SK-N-SH (cell line): ENCODE results near the gene STC2. TPM values are rescaled to one million over a fixed set of nuclear protein-coding genes. Genes with fewer than 3 reads are reported as not detected.

Source experiments
- CTCF ChIA-PET: fragments of 300-600, 350-600 bp; formaldehyde crosslinking; extraction: SDS; loops from one replicate; lab custom pipeline; 2021; lab: Yijun Ruan, JAX
- POLR2A ChIA-PET: fragments of 350-600 bp; sonication (Branson Sonifier 250); formaldehyde crosslinking; extraction: SDS; loops from one replicate; lab custom pipeline; 2020; ENCODE audit warnings: antibody characterized with exemption, inconsistent platforms; lab: Yijun Ruan, JAX
- DNase-seq: peaks from one replicate; pipeline ENCODE4 v3.0.0; 2012
- H2AFZ ChIP-seq: fragments of 200-600 bp; sonication (generic); 2 replicates; pipeline ENCODE4 v1.8.1; 2016; ENCODE audit warnings: antibody characterized with exemption, mild to moderate bottlenecking, low read depth
- H3F3A ChIP-seq: fragments of 200-600 bp; sonication (generic); replicated peaks from 2 replicates; pipeline ENCODE3; 2016; ENCODE audit warnings: antibody characterized with exemption, mild to moderate bottlenecking; ENCODE audit not compliant: insufficient read depth
- H3K27ac ChIP-seq, 2 experiments: fragments of 200-500 bp in 1 of 2; fragments of 200-600 bp in 1 of 2; sonication (Bioruptor generic) in 1 of 2; sonication (generic), shearing (Covaris generic) in 1 of 2; 2 replicates each; pipeline versions ENCODE4 v1.5.1 to v1.6.1; 2014 to 2016; ENCODE audit warnings: low read depth in 2 of 2, inconsistent platforms in 1 of 2, low read length in 1 of 2, mild to moderate bottlenecking in 1 of 2, mixed read lengths in 1 of 2
- H3K27me3 ChIP-seq: fragments of 200-600 bp; sonication (generic), shearing (Covaris generic); 2 replicates; pipeline ENCODE4 v1.6.1; 2016; ENCODE audit warnings: mixed run types; ENCODE audit not compliant: insufficient read depth
- H3K36me3 ChIP-seq, 2 experiments: fragments of 200-500 bp in 1 of 2; fragments of 200-600 bp in 1 of 2; sonication (Bioruptor generic) in 1 of 2; sonication (generic) in 1 of 2; replicated peaks in 1 of 2; 2 replicates each; pipeline versions ENCODE3 to v1.5.1; 2014 to 2016; ENCODE audit warnings: low read length in 1 of 2, mild to moderate bottlenecking in 1 of 2; ENCODE audit not compliant: insufficient read depth in 2 of 2, control insufficient read depth in 1 of 2
- H3K4me1 ChIP-seq, 2 experiments: fragments of 200-500 bp in 1 of 2; fragments of 200-600 bp in 1 of 2; sonication (Bioruptor generic) in 1 of 2; sonication (generic), shearing (Covaris generic) in 1 of 2; 2 replicates each; pipeline versions ENCODE4 v1.5.1 to v1.6.1; 2014 to 2016; ENCODE audit warnings: low read depth in 1 of 2, low read length in 1 of 2, mixed run types in 1 of 2; ENCODE audit not compliant: insufficient read depth in 2 of 2, control insufficient read depth in 1 of 2
- H3K4me2 ChIP-seq: fragments of 200-600 bp; sonication (generic), shearing (Covaris generic); 2 replicates; pipeline ENCODE4 v1.6.1; 2017; ENCODE audit warnings: mixed run types
- H3K4me3 ChIP-seq, 2 experiments: fragments of 200-500 bp in 1 of 2; fragments of 200-600 bp in 1 of 2; sonication (Bioruptor generic) in 1 of 2; sonication (generic), shearing (Covaris generic) in 1 of 2; 2 replicates each; pipeline versions ENCODE4 v1.5.1 to v1.8.1; 2014 to 2016; ENCODE audit warnings: low read depth in 2 of 2, inconsistent platforms in 1 of 2, low read length in 1 of 2, mild to moderate bottlenecking in 1 of 2, mixed read lengths in 1 of 2, moderate library complexity in 1 of 2
- H3K79me2 ChIP-seq: fragments of 200-600 bp; sonication (generic); 2 replicates; pipeline ENCODE4 v1.8.1; 2017; ENCODE audit warnings: mild to moderate bottlenecking; ENCODE audit not compliant: insufficient read depth
- H3K9ac ChIP-seq: fragments of 200-600 bp; sonication (generic); 2 replicates; pipeline ENCODE4 v1.6.1; 2017; ENCODE audit warnings: mixed run types
- H3K9me2 ChIP-seq: fragments of 200-600 bp; sonication (generic); 2 replicates; pipeline ENCODE4 v1.6.1; 2017; ENCODE audit warnings: mixed run types
- H3K9me3 ChIP-seq: fragments of 200-600 bp; sonication (generic); 2 replicates; pipeline ENCODE4 v1.6.1; 2017; ENCODE audit warnings: mixed run types, mild to moderate bottlenecking, moderate library complexity
- H4K20me1 ChIP-seq: fragments of 200-600 bp; sonication (generic); 2 replicates; pipeline ENCODE4 v1.6.1; 2017; ENCODE audit warnings: mild to moderate bottlenecking, mixed run types; ENCODE audit not compliant: insufficient read depth
- ELF1 ChIP-seq: IDR thresholded peaks from 2 replicates; pipeline ENCODE4 v1.4.0; 2012
- EZH2phosphoT487 ChIP-seq: fragments of 200-600 bp; sonication (generic); IDR thresholded peaks from 2 replicates; pipeline ENCODE4 v1.6.1; 2017; ENCODE audit warnings: low read depth, mixed run types, mild to moderate bottlenecking, antibody characterized with exemption, moderate library complexity, borderline replicate concordance
- FOXJ3 ChIP-seq: sonication (generic); formaldehyde crosslinking; IDR thresholded peaks from 2 replicates; pipeline ENCODE4 v1.5.1; 2020; ENCODE audit warnings: mild to moderate bottlenecking, missing genetic modification reagents
- JUND ChIP-seq: IDR thresholded peaks from 2 replicates; pipeline ENCODE4 v1.4.0; 2012
- MXI1 ChIP-seq: IDR thresholded peaks from 2 replicates; pipeline ENCODE4 v1.6.1; 2012; ENCODE audit warnings: mild to moderate bottlenecking, low read depth, low read length, improper control_type of control experiment
- RAD21 ChIP-seq: IDR thresholded peaks from 2 replicates; pipeline ENCODE4 v1.6.1; 2012; ENCODE audit warnings: mild to moderate bottlenecking, low read length
- SIN3A ChIP-seq: IDR thresholded peaks from 2 replicates; pipeline ENCODE4 v1.6.1; 2012; ENCODE audit warnings: low read depth, mild to moderate bottlenecking, low read length, moderate library complexity, borderline replicate concordance
- SMC3 ChIP-seq: IDR thresholded peaks from 2 replicates; pipeline ENCODE4 v1.6.1; 2012; ENCODE audit warnings: low read depth, low read length, improper control_type of control experiment
- TEAD4 ChIP-seq: IDR thresholded peaks from 2 replicates; pipeline ENCODE4 v1.4.0; 2012; ENCODE audit warnings: mild to moderate bottlenecking, borderline replicate concordance; ENCODE audit not compliant: insufficient read depth
- YY1 ChIP-seq: IDR thresholded peaks from 2 replicates; pipeline ENCODE4 v1.4.0; 2012; ENCODE audit warnings: low read depth, mild to moderate bottlenecking
- WGBS: methylation state at CpG from one replicate; pipeline ENCODE4 v1.1.6; 2017; ENCODE audit warnings: low lambda C conversion rate; 5-methylcytosine and 5-hydroxymethylcytosine counted together
- polyA plus RNA-seq, 3 experiments: library from polyadenylated mRNA; depleted of rRNA; stranded (reverse); fragments of >200 nt; gene quantifications; 2 replicates each; pipeline ENCODE4 v1.2.3, GENCODE V29; 2012
- TF ChIP-seq, protein P1 (sequence below): fragments of 200-600 bp; sonication (generic); IDR thresholded peaks from 2 replicates; pipeline ENCODE4 v1.6.1; 2017; ENCODE audit warnings: antibody characterized with exemption, mild to moderate bottlenecking, moderate library complexity
- TF ChIP-seq, protein P2 (sequence below): IDR thresholded peaks from 2 replicates; pipeline ENCODE4 v1.6.1; 2012; ENCODE audit warnings: mild to moderate bottlenecking, low read depth, low read length, moderate library complexity
- TF ChIP-seq, protein P3 (sequence below): IDR thresholded peaks from 2 replicates; pipeline ENCODE4 v1.4.0; 2012; ENCODE audit warnings: low read depth, borderline replicate concordance
- TF ChIP-seq, protein P4 (sequence below): IDR thresholded peaks from 2 replicates; pipeline ENCODE4 v1.4.0; 2012; ENCODE audit warnings: low read depth

Gene STC2
- polyA plus RNA-seq, 1 of the 3 experiments (the other 2 are of a cell fraction): 5.9 TPM

DNA sequence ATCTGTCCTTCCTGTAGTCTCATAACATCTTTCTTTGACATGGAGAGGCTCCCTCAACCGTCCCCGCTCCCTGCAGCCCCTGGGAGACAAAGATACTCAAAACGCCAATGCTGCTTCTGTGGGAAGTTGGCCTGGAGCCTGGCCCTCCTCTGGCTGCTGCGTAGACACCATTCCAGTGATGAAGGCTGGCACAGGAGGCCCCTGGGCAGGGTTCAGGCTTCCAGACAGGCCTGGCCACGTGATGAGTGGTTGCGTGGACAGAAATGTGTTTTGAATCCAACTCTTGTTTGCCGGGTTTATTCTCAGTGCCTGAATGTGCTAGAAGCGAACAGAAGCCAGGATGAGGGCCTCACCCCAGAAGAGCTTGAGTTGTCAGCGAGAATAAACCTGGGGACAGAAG is 50.0 kb downstream of the STC2 start:
- 70% methylated on average over 9 of the region's 9 CpGs for WGBS

DNA sequence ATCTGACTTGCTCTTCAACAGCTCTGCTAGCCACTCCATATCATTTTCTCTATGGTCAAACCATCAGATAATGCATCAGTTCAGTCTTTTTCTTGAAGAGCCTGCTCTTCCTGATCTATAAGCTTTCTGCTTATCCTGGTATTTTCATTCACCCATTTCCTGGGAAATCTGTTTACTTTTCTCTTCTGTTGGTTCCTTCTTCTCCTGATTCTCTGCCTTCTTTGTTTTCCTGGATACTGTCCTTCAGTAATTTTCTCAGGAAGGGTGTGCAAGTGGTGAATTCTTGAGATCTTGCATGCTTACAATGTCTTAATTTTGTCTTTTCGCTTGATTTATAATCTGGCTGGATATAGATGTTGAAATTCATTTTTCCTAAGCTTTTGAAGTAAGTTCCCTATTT is 53.4 kb downstream of the STC2 start:
- Histone ChIP-seq H3K79me2 (no peaks in the 10 kb centered on the region), H3K27ac (no peak overlapping the region), H3K27me3 (no peaks in the 10 kb centered on the region), H3K4me2 (no peak overlapping the region), H3F3A (no peaks in the 10 kb centered on the region), H3K9ac (no peak overlapping the region), H3K9me2 (no peaks in the 10 kb centered on the region), H3K4me1 (no peaks in the 10 kb centered on the region), H3K36me3 (no peaks in the 10 kb centered on the region), H3K9me3 (peaks cover 5% of the 10 kb centered on the region; the same call in 1 of the 2 replicates), H2AFZ (no peak overlapping the region), H3K4me3 (no peak overlapping the region), H4K20me1 (no peaks in the 10 kb centered on the region)
- DNase-seq: no peak
- ChIA-PET CTCF (interaction anchor here (0.6 to 1.4 kb wide), 5 partner anchors 9 to 798 kb away, joined by 3 to 5 read pairs (median 3); no protein-coding TSS in a partner anchor), POLR2A (no interaction called here)
- WGBS: 8% methylated on average over 1 of the region's 1 CpG
- no peak for TF ChIP-seq EZH2phosphoT487
- TF ChIP-seq, protein P1, sequence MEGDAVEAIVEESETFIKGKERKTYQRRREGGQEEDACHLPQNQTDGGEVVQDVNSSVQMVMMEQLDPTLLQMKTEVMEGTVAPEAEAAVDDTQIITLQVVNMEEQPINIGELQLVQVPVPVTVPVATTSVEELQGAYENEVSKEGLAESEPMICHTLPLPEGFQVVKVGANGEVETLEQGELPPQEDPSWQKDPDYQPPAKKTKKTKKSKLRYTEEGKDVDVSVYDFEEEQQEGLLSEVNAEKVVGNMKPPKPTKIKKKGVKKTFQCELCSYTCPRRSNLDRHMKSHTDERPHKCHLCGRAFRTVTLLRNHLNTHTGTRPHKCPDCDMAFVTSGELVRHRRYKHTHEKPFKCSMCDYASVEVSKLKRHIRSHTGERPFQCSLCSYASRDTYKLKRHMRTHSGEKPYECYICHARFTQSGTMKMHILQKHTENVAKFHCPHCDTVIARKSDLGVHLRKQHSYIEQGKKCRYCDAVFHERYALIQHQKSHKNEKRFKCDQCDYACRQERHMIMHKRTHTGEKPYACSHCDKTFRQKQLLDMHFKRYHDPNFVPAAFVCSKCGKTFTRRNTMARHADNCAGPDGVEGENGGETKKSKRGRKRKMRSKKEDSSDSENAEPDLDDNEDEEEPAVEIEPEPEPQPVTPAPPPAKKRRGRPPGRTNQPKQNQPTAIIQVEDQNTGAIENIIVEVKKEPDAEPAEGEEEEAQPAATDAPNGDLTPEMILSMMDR: no peak
- TF ChIP-seq, protein P2, sequence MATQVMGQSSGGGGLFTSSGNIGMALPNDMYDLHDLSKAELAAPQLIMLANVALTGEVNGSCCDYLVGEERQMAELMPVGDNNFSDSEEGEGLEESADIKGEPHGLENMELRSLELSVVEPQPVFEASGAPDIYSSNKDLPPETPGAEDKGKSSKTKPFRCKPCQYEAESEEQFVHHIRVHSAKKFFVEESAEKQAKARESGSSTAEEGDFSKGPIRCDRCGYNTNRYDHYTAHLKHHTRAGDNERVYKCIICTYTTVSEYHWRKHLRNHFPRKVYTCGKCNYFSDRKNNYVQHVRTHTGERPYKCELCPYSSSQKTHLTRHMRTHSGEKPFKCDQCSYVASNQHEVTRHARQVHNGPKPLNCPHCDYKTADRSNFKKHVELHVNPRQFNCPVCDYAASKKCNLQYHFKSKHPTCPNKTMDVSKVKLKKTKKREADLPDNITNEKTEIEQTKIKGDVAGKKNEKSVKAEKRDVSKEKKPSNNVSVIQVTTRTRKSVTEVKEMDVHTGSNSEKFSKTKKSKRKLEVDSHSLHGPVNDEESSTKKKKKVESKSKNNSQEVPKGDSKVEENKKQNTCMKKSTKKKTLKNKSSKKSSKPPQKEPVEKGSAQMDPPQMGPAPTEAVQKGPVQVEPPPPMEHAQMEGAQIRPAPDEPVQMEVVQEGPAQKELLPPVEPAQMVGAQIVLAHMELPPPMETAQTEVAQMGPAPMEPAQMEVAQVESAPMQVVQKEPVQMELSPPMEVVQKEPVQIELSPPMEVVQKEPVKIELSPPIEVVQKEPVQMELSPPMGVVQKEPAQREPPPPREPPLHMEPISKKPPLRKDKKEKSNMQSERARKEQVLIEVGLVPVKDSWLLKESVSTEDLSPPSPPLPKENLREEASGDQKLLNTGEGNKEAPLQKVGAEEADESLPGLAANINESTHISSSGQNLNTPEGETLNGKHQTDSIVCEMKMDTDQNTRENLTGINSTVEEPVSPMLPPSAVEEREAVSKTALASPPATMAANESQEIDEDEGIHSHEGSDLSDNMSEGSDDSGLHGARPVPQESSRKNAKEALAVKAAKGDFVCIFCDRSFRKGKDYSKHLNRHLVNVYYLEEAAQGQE: no peak
- no peak for TF ChIP-seq YY1
- TF ChIP-seq MXI1: no peak
- no peak for TF ChIP-seq ELF1

More for the DNA sequence above, 50.0 kb downstream of the STC2 start:
- no peaks in the 10 kb centered on the region for H3K9me2 ChIP-seq
- H3K9me3 ChIP-seq: peaks cover 5% of the 10 kb centered on the region; the same call in 1 of the 2 replicates
- H3K4me1 ChIP-seq: no peaks in the 10 kb centered on the region
- H3K36me3 ChIP-seq: no peaks in the 10 kb centered on the region
- H3K27ac ChIP-seq: no peak overlapping the region
- no peaks in the 10 kb centered on the region for H3K27me3 ChIP-seq
- no peaks in the 10 kb centered on the region for H4K20me1 ChIP-seq
- no peak overlapping the region for H3K9ac ChIP-seq
- DNase-seq: no peak
- ChIA-PET CTCF (interaction anchor here (1.0 to 1.3 kb wide), 2 partner anchors 16 to 294 kb away, joined by 3 to 5 read pairs; no protein-coding TSS in a partner anchor), POLR2A (no interaction called here)
- H3F3A ChIP-seq: no peaks in the 10 kb centered on the region
- TF ChIP-seq SIN3A: no peak
- TF ChIP-seq TEAD4: no peak
- TF ChIP-seq, protein P3, sequence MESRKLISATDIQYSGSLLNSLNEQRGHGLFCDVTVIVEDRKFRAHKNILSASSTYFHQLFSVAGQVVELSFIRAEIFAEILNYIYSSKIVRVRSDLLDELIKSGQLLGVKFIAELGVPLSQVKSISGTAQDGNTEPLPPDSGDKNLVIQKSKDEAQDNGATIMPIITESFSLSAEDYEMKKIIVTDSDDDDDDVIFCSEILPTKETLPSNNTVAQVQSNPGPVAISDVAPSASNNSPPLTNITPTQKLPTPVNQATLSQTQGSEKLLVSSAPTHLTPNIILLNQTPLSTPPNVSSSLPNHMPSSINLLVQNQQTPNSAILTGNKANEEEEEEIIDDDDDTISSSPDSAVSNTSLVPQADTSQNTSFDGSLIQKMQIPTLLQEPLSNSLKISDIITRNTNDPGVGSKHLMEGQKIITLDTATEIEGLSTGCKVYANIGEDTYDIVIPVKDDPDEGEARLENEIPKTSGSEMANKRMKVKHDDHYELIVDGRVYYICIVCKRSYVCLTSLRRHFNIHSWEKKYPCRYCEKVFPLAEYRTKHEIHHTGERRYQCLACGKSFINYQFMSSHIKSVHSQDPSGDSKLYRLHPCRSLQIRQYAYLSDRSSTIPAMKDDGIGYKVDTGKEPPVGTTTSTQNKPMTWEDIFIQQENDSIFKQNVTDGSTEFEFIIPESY: no peak
- TF ChIP-seq, protein P2: no peak
- no peak for TF ChIP-seq FOXJ3 (CRISPR knock-in tag)
- no peak for TF ChIP-seq SMC3
- TF ChIP-seq JUND: no peak
- TF ChIP-seq, protein P4, sequence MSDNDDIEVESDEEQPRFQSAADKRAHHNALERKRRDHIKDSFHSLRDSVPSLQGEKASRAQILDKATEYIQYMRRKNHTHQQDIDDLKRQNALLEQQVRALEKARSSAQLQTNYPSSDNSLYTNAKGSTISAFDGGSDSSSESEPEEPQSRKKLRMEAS: no peak
- TF ChIP-seq YY1: no peak
- TF ChIP-seq RAD21: no peak
- TF ChIP-seq, all 33 proteins: peak for 0
- Histone ChIP-seq H3K4me2 (no peak overlapping the region), H2AFZ (no peak overlapping the region), H3K4me3 (no peak overlapping the region), H3K79me2 (no peaks in the 10 kb centered on the region)
